ENCODE measurements around the gene TDRD1.

The TDRD1 gene

GRCh38 chr10:114250716-114251115, 71.6 kb downstream of the TDRD1 start:
- Histone ChIP-seq H3K9me2 (ENCODE audit: low read depth, low read length) (no peaks in the 10 kb centered on the region), H2AFZ (ENCODE audit: low read length) (no peak overlapping the region), H3K4me1 (ENCODE audit: insufficient read depth, low read length, severe bottlenecking) (no peaks in the 10 kb centered on the region), H3K27ac (ENCODE audit: low read depth, low read length, poor library complexity, severe bottlenecking) (no peak overlapping the region), H4K20me1 (ENCODE audit: insufficient read depth, low read length) (no peaks in the 10 kb centered on the region), H3K36me3 (ENCODE audit: insufficient read depth, low read length) (no peaks in the 10 kb centered on the region), H3K27me3 (ENCODE audit: insufficient read depth, low read length) (no peaks in the 10 kb centered on the region), H3K4me3 (ENCODE audit: low read depth, low read length, poor library complexity, severe bottlenecking) (no peak overlapping the region), H3K4me2 (ENCODE audit: low read length) (no peak overlapping the region), H3K9ac (ENCODE audit: low read length) (no peak overlapping the region), H3K79me2 (ENCODE audit: insufficient read depth, low read length) (no peaks in the 10 kb centered on the region), H3F3A (ENCODE audit: insufficient read depth, low read length) (no peaks in the 10 kb centered on the region), H3K9me3 (ENCODE audit: low read length) (no peaks in the 10 kb centered on the region)
- TF ChIP-seq CTCF (IDR thresholded peaks at IDR 0.05; ENCODE audit: low read length) = no peak
- TF ChIP-seq EZH2 (IDR thresholded peaks at IDR 0.05; ENCODE audit: borderline replicate concordance, low read length) = no peak

- H3K4me3 ChIP-seq (ENCODE audit: low read depth, low read length, poor library complexity, severe bottlenecking) = no peak overlapping the region
- no peaks in the 10 kb centered on the region for H3K9me2 ChIP-seq (ENCODE audit: low read depth, low read length)
- H3K27me3 ChIP-seq (ENCODE audit: insufficient read depth, low read length) = no peaks in the 10 kb centered on the region
- H4K20me1 ChIP-seq (ENCODE audit: insufficient read depth, low read length) = no peaks in the 10 kb centered on the region
- no peak overlapping the region for H2AFZ ChIP-seq (ENCODE audit: low read length)
- H3K79me2 ChIP-seq (ENCODE audit: insufficient read depth, low read length) = no peaks in the 10 kb centered on the region
- TF ChIP-seq EZH2 (IDR thresholded peaks at IDR 0.05; ENCODE audit: borderline replicate concordance, low read length) = no peak
- no peak for TF ChIP-seq CTCF (IDR thresholded peaks at IDR 0.05; ENCODE audit: low read length)
- no peaks in the 10 kb centered on the region for H3K9me3 ChIP-seq (ENCODE audit: low read length)
- no peak overlapping the region for H3K4me2 ChIP-seq (ENCODE audit: low read length)
- H3K36me3 ChIP-seq (ENCODE audit: insufficient read depth, low read length) = no peaks in the 10 kb centered on the region
- H3K27ac ChIP-seq (ENCODE audit: low read depth, low read length, poor library complexity, severe bottlenecking) = no peak overlapping the region
- H3F3A ChIP-seq (ENCODE audit: insufficient read depth, low read length) = no peaks in the 10 kb centered on the region
- no peaks in the 10 kb centered on the region for H3K4me1 ChIP-seq (ENCODE audit: insufficient read depth, low read length, severe bottlenecking)
- H3K9ac ChIP-seq (ENCODE audit: low read length) = no peak overlapping the region
Measured at GRCh38 chr10:114252092-114252491, 72.9 kb downstream of the TDRD1 start.

- no peaks in the 10 kb centered on the region for H3K36me3 ChIP-seq (ENCODE audit: insufficient read depth, low read length)
- H3K9me2 ChIP-seq (ENCODE audit: low read depth, low read length) = no peaks in the 10 kb centered on the region
- H3K4me2 ChIP-seq (ENCODE audit: low read length) = no peak overlapping the region
- TF ChIP-seq EZH2 (IDR thresholded peaks at IDR 0.05; ENCODE audit: borderline replicate concordance, low read length) = no peak
- no peak for TF ChIP-seq CTCF (IDR thresholded peaks at IDR 0.05; ENCODE audit: low read length)
- H3K27ac ChIP-seq (ENCODE audit: low read depth, low read length, poor library complexity, severe bottlenecking) = no peak overlapping the region
- no peaks in the 10 kb centered on the region for H4K20me1 ChIP-seq (ENCODE audit: insufficient read depth, low read length)
- no peaks in the 10 kb centered on the region for H3K9me3 ChIP-seq (ENCODE audit: low read length)
- no peak overlapping the region for H2AFZ ChIP-seq (ENCODE audit: low read length)
- H3K4me3 ChIP-seq (ENCODE audit: low read depth, low read length, poor library complexity, severe bottlenecking) = no peak overlapping the region
- no peaks in the 10 kb centered on the region for H3F3A ChIP-seq (ENCODE audit: insufficient read depth, low read length)
- H3K4me1 ChIP-seq (ENCODE audit: insufficient read depth, low read length, severe bottlenecking) = no peaks in the 10 kb centered on the region
- no peak overlapping the region for H3K9ac ChIP-seq (ENCODE audit: low read length)
- no peaks in the 10 kb centered on the region for H3K79me2 ChIP-seq (ENCODE audit: insufficient read depth, low read length)
- no peaks in the 10 kb centered on the region for H3K27me3 ChIP-seq (ENCODE audit: insufficient read depth, low read length)
Measured at GRCh38 chr10:114252883-114253282, 73.7 kb downstream of the TDRD1 start.
